IMR-90 (cell line): ENCODE measurements around the gene ROBO1.

ENCODE experiments used
- CEBPB ChIP-seq: IDR thresholded peaks from 2 replicates; pipeline ENCODE4 v1.6.1; 2012; ENCODE audit warnings: low read depth, low read length, improper control_type of control experiment
- CHD1 ChIP-seq: IDR thresholded peaks from 2 replicates; pipeline ENCODE4 v1.6.1; 2012; ENCODE audit warnings: low read depth, low read length, improper control_type of control experiment
- CTCF ChIP-seq: conservative IDR thresholded peaks from 2 replicates; pipeline ENCODE4 v1.5.1; 2012; ENCODE audit warnings: mild to moderate bottlenecking, low read depth, low read length, improper control_type of control experiment
- MAFK ChIP-seq: IDR thresholded peaks from 2 replicates; pipeline ENCODE4 v1.6.1; 2012; ENCODE audit warnings: low read depth, low read length, improper control_type of control experiment
- MXI1 ChIP-seq: IDR thresholded peaks from 2 replicates; pipeline ENCODE4 v1.6.1; 2012; ENCODE audit warnings: low read depth, mild to moderate bottlenecking, low read length, moderate library complexity, borderline replicate concordance
- POLR2A ChIP-seq: IDR thresholded peaks from 2 replicates; pipeline ENCODE4 v1.6.1; 2012; ENCODE audit warnings: mild to moderate bottlenecking, low read depth, low read length
- RAD21 ChIP-seq: IDR thresholded peaks from 2 replicates; pipeline ENCODE4 v1.6.1; 2012; ENCODE audit warnings: low read length, improper control_type of control experiment
- RCOR1 ChIP-seq: IDR thresholded peaks from 2 replicates; pipeline ENCODE4 v1.6.1; 2012; ENCODE audit warnings: mild to moderate bottlenecking, low read length, improper control_type of control experiment; ENCODE audit not compliant: insufficient replicate concordance
- RFX5 ChIP-seq: IDR thresholded peaks from 2 replicates; pipeline ENCODE4 v1.8.0; 2012; ENCODE audit warnings: low read depth, mild to moderate bottlenecking, low read length, moderate library complexity
- USF2 ChIP-seq: fragments of 150-350 bp; IDR thresholded peaks from 2 replicates; pipeline ENCODE4 v1.6.1; 2017; ENCODE audit warnings: mild to moderate bottlenecking, antibody characterized with exemption, low read length, low read depth

- TF ChIP-seq POLR2A (no peak), CTCF (no peak), USF2 (no peak), MXI1 (no peak), RAD21 (no peak), RCOR1 (no peak), CEBPB (no peak), RFX5 (no peak), CHD1 (no peak), MAFK (no peak)
Observed at GRCh38 chr3:79661896-79662295, 105.9 kb downstream of the ROBO1 start.
